ENCODE measurements around the gene AZIN2. TPM values are rescaled to one million over a fixed set of nuclear protein-coding genes. Genes with fewer than 3 reads are reported as not detected.

The AZIN2 gene
- total and polyA plus RNA-seq, 9 of the 15 experiments (the other 6 are each of a cell fraction or from before 2014, with no cell fraction given), result 0.06 to 0.91 (median 0.42) TPM; not detected in 2

GRCh38 chr1:33168556-33169289 lies 87.8 kb downstream of the AZIN2 start:
- no peak overlapping the region for H3K4me2 ChIP-seq (ENCODE audit: insufficient read depth, low read length)
- H3K9me1 ChIP-seq (ENCODE audit: control insufficient read depth, insufficient read depth, low read length), result no peaks in the 10 kb centered on the region
- TF ChIP-seq ZNF408 (CRISPR knock-in tag; IDR thresholded peaks at IDR 0.05; ENCODE audit: low read depth) (no peak), CTCF (IDR thresholded peaks at IDR 0.05 in 2 of 3, conservative IDR thresholded peaks at IDR 0.05 in 1 of 3; ENCODE audit: insufficient read depth in 2 of 3, low read depth in 1 of 3, low read length in 3 of 3) (peak; percentile 30 to 34 (median 31); a peak in 3 of 6 replicates)
- peaks cover 15% of the 10 kb centered on the region; the same call in 1 of the 2 replicates for H4K20me1 ChIP-seq (replicated peaks; ENCODE audit: control insufficient read depth, insufficient read depth, low read length)
- no peak overlapping the region for H3K27ac ChIP-seq (ENCODE audit: extremely low read depth, low read depth, low read length)
- no peaks in the 10 kb centered on the region for H3K9me3 ChIP-seq (replicated peaks; ENCODE audit: control insufficient read depth, insufficient read depth, low read depth, low read length)
- intact Hi-C loops (cut with micrococcal nuclease) (no loop called here), in situ Hi-C loops (cut with MboI) (no loop called here)
- peaks cover 2 to 46% of the 10 kb centered on the region in 2 experiments; a peak in 3 of 5 replicates for H3K27me3 ChIP-seq (ENCODE audit: control insufficient read depth in 2 of 2, insufficient read depth in 2 of 2, low read length in 2 of 2)
- H3K79me2 ChIP-seq (ENCODE audit: control insufficient read depth, insufficient read depth, low read length), result no peaks in the 10 kb centered on the region
- no peak overlapping the region for H3K4me3 ChIP-seq
- ATAC-seq (peak; percentile 50), FAIRE-seq (no peak), DNase-seq (ENCODE audit: extremely low read depth in 1 of 4, low spot score in 3 of 4) (no peak)
- peaks cover 2 to 11% of the 10 kb centered on the region in 2 experiments; a peak in 3 of 5 replicates for H3K4me1 ChIP-seq (replicated peaks in 1 of 2; ENCODE audit: control insufficient read depth in 2 of 2, insufficient read depth in 2 of 2, low read length in 2 of 2)
- no peak overlapping the region for H2AFZ ChIP-seq (ENCODE audit: low read depth, low read length)
- H3K36me3 ChIP-seq (ENCODE audit: control insufficient read depth, insufficient read depth, low read length), result no peaks in the 10 kb centered on the region
- ChIA-PET CTCF (ENCODE audit: low intra/inter-chr PET ratio) (interaction anchor here (1.0 kb wide), 1 partner anchor 74 kb away, joined by 3 read pairs; no protein-coding TSS in a partner anchor), POLR2A (interaction anchor here (0.5 to 1.5 kb wide), 5 partner anchors 11 to 1678 kb away, joined by 3 to 7 read pairs (median 3); partner anchors contain the start of gene TRIM62)
- no TSS peak for BruUV-seq (replicated peaks)
- WGBS (ENCODE audit: insufficient coverage, low coverage, missing lambda C conversion rate), result under 1% methylated on average over 11 of the region's 11 CpGs
- no peak overlapping the region for H3K9ac ChIP-seq (ENCODE audit: insufficient read depth in 1 of 2, low read depth in 2 of 2, low read length in 2 of 2)

All from K562 (cell line).